Fibroblast of lung (primary cell): ENCODE measurements around the gene SLC38A10.

Experiments
- EZH2 ChIP-seq: IDR thresholded peaks from 2 replicates; pipeline ENCODE4 v1.5.1; 2012; ENCODE audit warnings: low read length, control low read depth, mild to moderate bottlenecking; ENCODE audit errors: missing control alignments
- TF ChIP-seq, protein P1 (sequence below), 2 donors: IDR thresholded peaks in 1 of 2; conservative IDR thresholded peaks in 1 of 2; 1 replicate in 1 of 2; 2 replicates in 1 of 2; pipeline ENCODE4 v1.5.1; 2011 to 2012; ENCODE audit warnings: low read length in 2 of 2, control low read depth in 1 of 2, inconsistent platforms in 1 of 2, low read depth in 1 of 2, mild to moderate bottlenecking in 1 of 2

DNA sequence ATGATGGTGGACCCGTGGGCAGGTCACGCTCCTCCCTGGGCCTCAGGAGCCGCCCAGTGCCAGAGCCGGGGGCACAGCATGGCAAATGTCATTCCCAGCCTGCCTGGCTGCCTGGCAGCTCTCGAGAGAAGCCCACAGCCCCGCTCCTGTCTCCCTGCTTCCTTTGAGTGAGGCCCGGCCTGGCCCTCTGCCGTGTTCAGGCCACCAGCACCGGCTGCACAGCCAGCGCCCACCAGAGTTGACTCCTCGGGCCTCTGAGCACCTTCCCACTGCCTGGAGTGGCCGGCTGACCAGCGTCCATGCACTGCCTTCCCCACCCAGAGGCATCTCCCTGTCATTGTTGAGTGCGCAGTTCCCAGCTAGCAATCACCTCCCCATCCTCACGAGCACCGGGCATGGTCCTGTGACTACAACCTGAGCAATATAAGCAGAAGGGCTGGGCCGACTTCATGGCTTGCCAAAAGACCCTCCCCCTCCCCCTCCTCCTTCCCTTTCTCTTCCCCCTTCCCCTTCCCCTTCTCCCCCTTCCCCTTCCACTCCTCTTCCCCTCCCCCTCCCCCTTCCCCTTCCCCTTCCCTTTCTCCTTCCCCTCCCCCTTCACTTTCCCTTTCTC lies 11.9 kb upstream of the SLC38A10 start:
- TF ChIP-seq, protein P1, sequence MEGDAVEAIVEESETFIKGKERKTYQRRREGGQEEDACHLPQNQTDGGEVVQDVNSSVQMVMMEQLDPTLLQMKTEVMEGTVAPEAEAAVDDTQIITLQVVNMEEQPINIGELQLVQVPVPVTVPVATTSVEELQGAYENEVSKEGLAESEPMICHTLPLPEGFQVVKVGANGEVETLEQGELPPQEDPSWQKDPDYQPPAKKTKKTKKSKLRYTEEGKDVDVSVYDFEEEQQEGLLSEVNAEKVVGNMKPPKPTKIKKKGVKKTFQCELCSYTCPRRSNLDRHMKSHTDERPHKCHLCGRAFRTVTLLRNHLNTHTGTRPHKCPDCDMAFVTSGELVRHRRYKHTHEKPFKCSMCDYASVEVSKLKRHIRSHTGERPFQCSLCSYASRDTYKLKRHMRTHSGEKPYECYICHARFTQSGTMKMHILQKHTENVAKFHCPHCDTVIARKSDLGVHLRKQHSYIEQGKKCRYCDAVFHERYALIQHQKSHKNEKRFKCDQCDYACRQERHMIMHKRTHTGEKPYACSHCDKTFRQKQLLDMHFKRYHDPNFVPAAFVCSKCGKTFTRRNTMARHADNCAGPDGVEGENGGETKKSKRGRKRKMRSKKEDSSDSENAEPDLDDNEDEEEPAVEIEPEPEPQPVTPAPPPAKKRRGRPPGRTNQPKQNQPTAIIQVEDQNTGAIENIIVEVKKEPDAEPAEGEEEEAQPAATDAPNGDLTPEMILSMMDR (conservative IDR thresholded peaks at IDR 0.05 in 1 of 2, IDR thresholded peaks at IDR 0.05 in 1 of 2; ENCODE audit: low read depth in 1 of 2, low read length in 2 of 2) = no peak
- no peak for TF ChIP-seq EZH2
